Neural progenitor cell (in vitro differentiated cells): ENCODE results near the gene ARHGAP31. TPM values are rescaled to one million over a fixed set of nuclear protein-coding genes. Genes with fewer than 3 reads are reported as not detected.
A peak's percentile ranks its signal among the peaks of the same experiment; 100 is the strongest.

Experiments used
- DNase-seq: peaks from one replicate; pipeline ENCODE4 v3.0.0-alpha.2; 2016; ENCODE audit warnings: low spot score
- H2AFZ ChIP-seq: fragments of 200-600 bp; sonication (generic); replicated peaks from 2 replicates; pipeline ENCODE4 v1.6.1; 2016; ENCODE audit warnings: antibody characterized with exemption
- H3F3A ChIP-seq: fragments of 200-600 bp; sonication (generic); 2 replicates; pipeline ENCODE4 v1.6.1; 2016; ENCODE audit warnings: antibody characterized with exemption, low read depth
- H3K27ac ChIP-seq: fragments of 200-600 bp; sonication (generic); 2 replicates; pipeline ENCODE4 v1.5.1; 2016; ENCODE audit warnings: mild to moderate bottlenecking
- H3K27me3 ChIP-seq: fragments of 200-600 bp; sonication (generic); 2 replicates; pipeline ENCODE4 v1.6.1; 2016; ENCODE audit warnings: mild to moderate bottlenecking, moderate library complexity
- H3K36me3 ChIP-seq: fragments of 200-600 bp; sonication (generic); 2 replicates; pipeline ENCODE4 v1.5.1; 2016
- H3K4me1 ChIP-seq: fragments of 200-600 bp; sonication (generic); 2 replicates; pipeline ENCODE4 v1.6.1; 2016; ENCODE audit warnings: mixed run types
- H3K4me2 ChIP-seq: fragments of 200-600 bp; sonication (generic); 2 replicates; pipeline ENCODE4 v1.6.1; 2016
- H3K4me3 ChIP-seq: fragments of 200-600 bp; sonication (generic); 2 replicates; pipeline ENCODE4 v1.5.1; 2016
- H3K79me2 ChIP-seq: fragments of 200-600 bp; sonication (generic); 2 replicates; pipeline ENCODE4 v1.6.1; 2016; ENCODE audit warnings: low read depth
- H3K9ac ChIP-seq: fragments of 200-600 bp; sonication (generic); 2 replicates; pipeline ENCODE4 v1.6.1; 2016
- H3K9me3 ChIP-seq: fragments of 200-600 bp; sonication (generic); 2 replicates; pipeline ENCODE4 v1.5.1; 2016; ENCODE audit warnings: low read depth
- H4K20me1 ChIP-seq: fragments of 200-600 bp; sonication (generic); 2 replicates; pipeline ENCODE4 v1.6.1; 2016; ENCODE audit warnings: low read depth
- H3K27ac Mint-ChIP-seq: 3 replicates; pipeline ENCODE4 v1.8.0; 2021; ENCODE audit warnings: mixed read lengths
- H3K27me3 Mint-ChIP-seq: 2 replicates; pipeline ENCODE4 v1.8.0; 2022; ENCODE audit warnings: low read depth, mild to moderate bottlenecking, inconsistent platforms, moderate library complexity, mixed read lengths; ENCODE audit not compliant: insufficient read depth
- H3K36me3 Mint-ChIP-seq: 3 replicates; pipeline ENCODE4 v1.8.0; 2021; ENCODE audit warnings: mixed read lengths
- H3K4me1 Mint-ChIP-seq: 3 replicates; pipeline ENCODE4 v1.8.0; 2021; ENCODE audit warnings: mixed read lengths
- H3K4me3 Mint-ChIP-seq: 3 replicates; pipeline ENCODE4 v1.8.0; 2021; ENCODE audit warnings: mild to moderate bottlenecking, moderate library complexity, mixed read lengths
- H3K9me3 Mint-ChIP-seq: 3 replicates; pipeline ENCODE4 v1.8.0; 2020; ENCODE audit warnings: mixed read lengths
- CTCF ChIP-seq: fragments of 200-600 bp; sonication (generic); IDR thresholded peaks from 2 replicates; pipeline ENCODE4 v1.5.1; 2017; ENCODE audit warnings: antibody characterized with exemption, mild to moderate bottlenecking
- EZH2 ChIP-seq: fragments of 200-600 bp; sonication (generic); IDR thresholded peaks from 2 replicates; pipeline ENCODE4 v1.6.1; 2017; ENCODE audit warnings: antibody characterized with exemption, mild to moderate bottlenecking, moderate library complexity
- EZH2phosphoT487 ChIP-seq: fragments of 200-600 bp; sonication (generic); IDR thresholded peaks from 2 replicates; pipeline ENCODE4 v1.6.1; 2017; ENCODE audit warnings: antibody characterized with exemption
- total RNA-seq: library from RNA; depleted of rRNA; stranded (reverse); fragments of >200 nt; gene quantifications from 2 replicates; pipeline ENCODE4 v1.2.3, GENCODE V29; 2015; ENCODE audit warnings: low replicate concordance

ARHGAP31 gene
- total RNA-seq, 1 donor from 2014 or later = 0.13 TPM

GRCh38 chr3:119279584-119280243, 14.5 kb upstream of the ARHGAP31 start:
- DNase-seq = no peak
- Histone ChIP-seq H3K9me3 (no peaks in the 10 kb centered on the region), H3K4me1 (peaks cover 18% of the 10 kb centered on the region), H3F3A (peaks cover 7% of the 10 kb centered on the region), H3K27me3 (no peaks in the 10 kb centered on the region), H4K20me1 (no peaks in the 10 kb centered on the region), H3K36me3 (no peaks in the 10 kb centered on the region), H3K79me2 (no peaks in the 10 kb centered on the region), H2AFZ (peak overlapping the region; percentile 92), H3K4me2 (peak overlapping the region; percentile 74), H3K27ac (peak overlapping the region; percentile 77), H3K9ac (no peak overlapping the region), H3K4me3 (no peak overlapping the region)
- Mint-ChIP-seq H3K27ac (peak overlapping the region; percentile 59), H3K4me3 (peak overlapping the region; percentile 63), H3K36me3 (peaks cover 3% of the 10 kb centered on the region), H3K4me1 (peaks cover 11% of the 10 kb centered on the region), H3K9me3 (peaks cover 26% of the 10 kb centered on the region), H3K27me3 (peaks cover 2% of the 10 kb centered on the region)
- TF ChIP-seq EZH2phosphoT487 (no peak), CTCF (no peak), EZH2 (no peak)

GRCh38 chr3:119288669-119289403, 5.3 kb upstream of the ARHGAP31 start:
- Mint-ChIP-seq H3K4me3 (no peak overlapping the region), H3K4me1 (peaks cover 12% of the 10 kb centered on the region), H3K36me3 (no peaks in the 10 kb centered on the region), H3K9me3 (peaks cover 22% of the 10 kb centered on the region), H3K27ac (no peak overlapping the region), H3K27me3 (no peaks in the 10 kb centered on the region)
- H3F3A ChIP-seq = no peaks in the 10 kb centered on the region
- H3K4me3 ChIP-seq = no peak overlapping the region
- no peaks in the 10 kb centered on the region for H3K36me3 ChIP-seq
- peaks cover 9% of the 10 kb centered on the region for H3K9me3 ChIP-seq
- no peaks in the 10 kb centered on the region for H4K20me1 ChIP-seq
- H3K27ac ChIP-seq = no peak overlapping the region
- H3K4me2 ChIP-seq = no peak overlapping the region
- H3K9ac ChIP-seq = no peak overlapping the region
- H2AFZ ChIP-seq = no peak overlapping the region
- H3K4me1 ChIP-seq = no peaks in the 10 kb centered on the region
- no peaks in the 10 kb centered on the region for H3K79me2 ChIP-seq
- TF ChIP-seq CTCF (no peak), EZH2 (no peak), EZH2phosphoT487 (no peak)
- DNase-seq = no peak
- peaks cover 21% of the 10 kb centered on the region for H3K27me3 ChIP-seq

- TF ChIP-seq EZH2phosphoT487 (no peak), EZH2 (no peak), CTCF (no peak)
- H3K9me3 Mint-ChIP-seq = peaks cover 19% of the 10 kb centered on the region
- peaks cover 12% of the 10 kb centered on the region for H3K4me1 Mint-ChIP-seq
Measured at GRCh38 chr3:119289404-119289770, 4.8 kb upstream of the ARHGAP31 start.

More at GRCh38 chr3:119289404-119289770, 4.8 kb upstream of the ARHGAP31 start:
- H3K4me2 ChIP-seq = no peak overlapping the region
- H3K36me3 ChIP-seq = no peaks in the 10 kb centered on the region
- Mint-ChIP-seq H3K36me3 (no peaks in the 10 kb centered on the region), H3K4me3 (no peak overlapping the region), H3K27me3 (no peaks in the 10 kb centered on the region), H3K27ac (no peak overlapping the region)
- H3K9me3 ChIP-seq = peaks cover 9% of the 10 kb centered on the region
- no peak overlapping the region for H3K4me3 ChIP-seq
- no peak overlapping the region for H2AFZ ChIP-seq
- H3K79me2 ChIP-seq = no peaks in the 10 kb centered on the region
- H3K27me3 ChIP-seq = peaks cover 27% of the 10 kb centered on the region
- no peaks in the 10 kb centered on the region for H3K4me1 ChIP-seq
- no peak for DNase-seq
- H4K20me1 ChIP-seq = no peaks in the 10 kb centered on the region
- H3K9ac ChIP-seq = no peak overlapping the region
- no peaks in the 10 kb centered on the region for H3F3A ChIP-seq
- no peak overlapping the region for H3K27ac ChIP-seq
